H1 (cell line): Measurements from ENCODE around the gene HOXD12. TPM values are rescaled to one million over a fixed set of nuclear protein-coding genes. Genes with fewer than 3 reads are reported as not detected.

Source experiments
- BRCA1 ChIP-seq: IDR thresholded peaks from 2 replicates; pipeline ENCODE4 v1.6.1; 2012; ENCODE audit warnings: low read depth, low read length, improper control_type of control experiment
- CEBPB ChIP-seq: IDR thresholded peaks from 2 replicates; pipeline ENCODE4 v1.6.1; 2012; ENCODE audit warnings: low read depth, low read length
- CHD7 ChIP-seq: fragments of 300-600 bp; sonication (generic); IDR thresholded peaks from 2 replicates; pipeline ENCODE4 v1.7.1; 2012; ENCODE audit warnings: low read length, moderate library complexity, mild to moderate bottlenecking, inconsistent platforms; ENCODE audit not compliant: insufficient replicate concordance
- CTBP2 ChIP-seq: IDR thresholded peaks from 2 replicates; pipeline ENCODE4 v1.7.0; 2011; ENCODE audit warnings: borderline replicate concordance, mild to moderate bottlenecking, moderate library complexity, mixed read lengths, low read length; ENCODE audit not compliant: insufficient read depth, insufficient read length
- EZH2 ChIP-seq: fragments of 200-600 bp; sonication (generic); IDR thresholded peaks from 2 replicates; pipeline ENCODE4 v1.7.1; 2012; ENCODE audit warnings: low read depth, mild to moderate bottlenecking, moderate library complexity, low read length, inconsistent platforms; ENCODE audit not compliant: severe bottlenecking
- GTF2F1 ChIP-seq: IDR thresholded peaks from 2 replicates; pipeline ENCODE4 v1.6.1; 2012; ENCODE audit warnings: low read depth, low read length, improper control_type of control experiment, borderline replicate concordance
- SIX5 ChIP-seq: IDR thresholded peaks from 2 replicates; pipeline ENCODE4 v1.6.1; 2011; ENCODE audit warnings: mild to moderate bottlenecking, low read depth, low read length
- SP1 ChIP-seq: IDR thresholded peaks from 2 replicates; pipeline ENCODE4 v1.6.1; 2011; ENCODE audit warnings: low read depth, low read length
- polyA plus RNA-seq, 7 experiments: library from polyadenylated mRNA; depleted of rRNA in 3 of 7; stranded (reverse) in 5 of 7; unstranded in 2 of 7; fragments of >200 nt in 5 of 7; fragments of 200-250 nt in 2 of 7; gene quantifications; 1 replicate in 5 of 7; 2 replicates in 1 of 7; 4 replicates in 1 of 7; pipeline versions ENCODE4 v1.2.1 to v1.2.3, GENCODE V29; 2011 to 2013; ENCODE audit warnings: missing spikeins in 2 of 7, mixed read lengths in 2 of 7
- total RNA-seq: library from RNA; stranded (reverse); fragmentation: NEBNext Ultra II Directional; extraction: Animal tissue kit (Norgen Biotek cat#: 25700); gene quantifications from 2 replicates; pipeline ENCODE4 v1.2.1, GENCODE V29; 2021

The HOXD12 gene
- total and polyA plus RNA-seq, 2 of the 8 experiments (the other 6 are each of a cell fraction or from before 2014, with no cell fraction given), result not detected

- no peak for TF ChIP-seq CHD7
- TF ChIP-seq CTBP2, result peak; percentile 8
- TF ChIP-seq BRCA1, result no peak
- TF ChIP-seq EZH2, result peak; percentile 94
- no peak for TF ChIP-seq GTF2F1
- no peak for TF ChIP-seq SP1
- no peak for TF ChIP-seq CEBPB
- TF ChIP-seq SIX5, result no peak
- TF ChIP-seq, all 59 proteins: peak for 3
Observed at GRCh38 chr2:176099728-176100546, at the start of gene HOXD12 (continued).
